Nephron (organoid): ENCODE data around the gene PRSS50.

Experiments
- H3K27ac Mint-ChIP-seq, 3 experiments: 2 replicates each; pipeline ENCODE4 v1.8.0; 2020; ENCODE audit warnings: mixed read lengths in 3 of 3, mild to moderate bottlenecking in 2 of 3, moderate library complexity in 1 of 3
- H3K27me3 Mint-ChIP-seq: 2 replicates; pipeline ENCODE4 v1.8.0; 2021; ENCODE audit warnings: low read depth, mild to moderate bottlenecking, moderate library complexity, mixed read lengths
- H3K36me3 Mint-ChIP-seq: 2 replicates; pipeline ENCODE4 v1.8.0; 2020; ENCODE audit warnings: low read depth, mixed read lengths
- H3K4me1 Mint-ChIP-seq: 2 replicates; pipeline ENCODE4 v1.8.0; 2020; ENCODE audit warnings: mixed read lengths
- H3K4me3 Mint-ChIP-seq, 3 experiments: 2 replicates each; pipeline ENCODE4 v1.8.0; 2020; ENCODE audit warnings: mild to moderate bottlenecking in 3 of 3, mixed read lengths in 3 of 3, moderate library complexity in 2 of 3
- H3K9me3 Mint-ChIP-seq: 2 replicates; pipeline ENCODE4 v1.8.0; 2020; ENCODE audit warnings: mixed read lengths
- TF ChIP-seq, protein P1 (sequence below), 3 experiments: fragments of 200-600 bp; sonication (generic); IDR thresholded peaks; one replicate each; pipeline ENCODE4 v1.5.0; 2021; ENCODE audit warnings: antibody characterized with exemption in 3 of 3; ENCODE audit not compliant: unreplicated experiment in 3 of 3

The PRSS50 gene

DNA sequence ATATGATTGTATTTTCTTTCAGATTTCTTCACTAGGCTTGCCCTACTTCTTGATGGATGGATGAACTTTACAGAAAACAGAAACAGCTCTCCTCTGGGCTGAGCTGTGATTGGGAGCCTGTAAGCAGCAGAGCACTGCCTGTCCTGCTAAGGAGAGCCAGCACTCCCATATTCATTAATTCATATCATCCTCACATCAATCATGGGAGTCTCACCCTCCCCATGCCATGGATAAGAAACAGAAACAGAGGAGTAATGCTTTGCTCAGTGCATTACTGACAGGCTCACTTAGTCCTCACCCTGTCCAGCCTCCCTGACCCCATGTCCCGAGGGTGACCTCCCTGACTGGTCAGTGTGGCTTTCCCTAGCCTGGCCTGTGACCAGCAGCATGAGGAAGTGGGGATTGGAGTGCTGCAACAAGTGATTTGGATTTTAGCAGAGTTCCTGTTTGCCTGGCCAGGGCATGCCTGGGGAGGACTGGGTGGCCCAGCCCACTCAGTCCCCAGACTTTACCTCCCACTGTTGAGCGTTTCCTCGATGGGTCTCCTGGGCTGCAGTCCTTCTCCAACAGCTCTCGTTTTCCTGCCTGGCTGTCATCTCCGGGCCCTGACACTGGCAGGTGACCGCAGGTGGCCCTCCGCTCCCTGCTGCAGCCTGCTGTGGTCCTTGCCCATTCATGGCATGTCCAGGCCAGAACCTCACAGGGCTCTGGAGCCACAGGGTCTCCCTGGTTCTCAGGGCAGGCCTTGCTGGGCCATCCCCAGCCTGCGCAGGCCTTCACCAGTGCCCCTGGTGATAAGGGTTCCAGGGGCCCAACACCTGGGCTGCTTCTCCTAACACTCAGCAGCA lies 17.8 kb downstream of the PRSS50 start:
- no peaks in the 10 kb centered on the region for H3K36me3 Mint-ChIP-seq
- peaks cover 34% of the 10 kb centered on the region for H3K27me3 Mint-ChIP-seq
- peak overlapping the region in 1 of 3 experiments; percentile 45 for H3K4me3 Mint-ChIP-seq
- peaks cover 25% of the 10 kb centered on the region for H3K4me1 Mint-ChIP-seq
- no peaks in the 10 kb centered on the region for H3K9me3 Mint-ChIP-seq
- H3K27ac Mint-ChIP-seq, result peak overlapping the region; percentile 42 to 82 (median 53)
- TF ChIP-seq, protein P1, sequence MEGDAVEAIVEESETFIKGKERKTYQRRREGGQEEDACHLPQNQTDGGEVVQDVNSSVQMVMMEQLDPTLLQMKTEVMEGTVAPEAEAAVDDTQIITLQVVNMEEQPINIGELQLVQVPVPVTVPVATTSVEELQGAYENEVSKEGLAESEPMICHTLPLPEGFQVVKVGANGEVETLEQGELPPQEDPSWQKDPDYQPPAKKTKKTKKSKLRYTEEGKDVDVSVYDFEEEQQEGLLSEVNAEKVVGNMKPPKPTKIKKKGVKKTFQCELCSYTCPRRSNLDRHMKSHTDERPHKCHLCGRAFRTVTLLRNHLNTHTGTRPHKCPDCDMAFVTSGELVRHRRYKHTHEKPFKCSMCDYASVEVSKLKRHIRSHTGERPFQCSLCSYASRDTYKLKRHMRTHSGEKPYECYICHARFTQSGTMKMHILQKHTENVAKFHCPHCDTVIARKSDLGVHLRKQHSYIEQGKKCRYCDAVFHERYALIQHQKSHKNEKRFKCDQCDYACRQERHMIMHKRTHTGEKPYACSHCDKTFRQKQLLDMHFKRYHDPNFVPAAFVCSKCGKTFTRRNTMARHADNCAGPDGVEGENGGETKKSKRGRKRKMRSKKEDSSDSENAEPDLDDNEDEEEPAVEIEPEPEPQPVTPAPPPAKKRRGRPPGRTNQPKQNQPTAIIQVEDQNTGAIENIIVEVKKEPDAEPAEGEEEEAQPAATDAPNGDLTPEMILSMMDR (IDR thresholded peaks at IDR 0.05; ENCODE audit: unreplicated experiment in 3 of 3), result no peak

DNA sequence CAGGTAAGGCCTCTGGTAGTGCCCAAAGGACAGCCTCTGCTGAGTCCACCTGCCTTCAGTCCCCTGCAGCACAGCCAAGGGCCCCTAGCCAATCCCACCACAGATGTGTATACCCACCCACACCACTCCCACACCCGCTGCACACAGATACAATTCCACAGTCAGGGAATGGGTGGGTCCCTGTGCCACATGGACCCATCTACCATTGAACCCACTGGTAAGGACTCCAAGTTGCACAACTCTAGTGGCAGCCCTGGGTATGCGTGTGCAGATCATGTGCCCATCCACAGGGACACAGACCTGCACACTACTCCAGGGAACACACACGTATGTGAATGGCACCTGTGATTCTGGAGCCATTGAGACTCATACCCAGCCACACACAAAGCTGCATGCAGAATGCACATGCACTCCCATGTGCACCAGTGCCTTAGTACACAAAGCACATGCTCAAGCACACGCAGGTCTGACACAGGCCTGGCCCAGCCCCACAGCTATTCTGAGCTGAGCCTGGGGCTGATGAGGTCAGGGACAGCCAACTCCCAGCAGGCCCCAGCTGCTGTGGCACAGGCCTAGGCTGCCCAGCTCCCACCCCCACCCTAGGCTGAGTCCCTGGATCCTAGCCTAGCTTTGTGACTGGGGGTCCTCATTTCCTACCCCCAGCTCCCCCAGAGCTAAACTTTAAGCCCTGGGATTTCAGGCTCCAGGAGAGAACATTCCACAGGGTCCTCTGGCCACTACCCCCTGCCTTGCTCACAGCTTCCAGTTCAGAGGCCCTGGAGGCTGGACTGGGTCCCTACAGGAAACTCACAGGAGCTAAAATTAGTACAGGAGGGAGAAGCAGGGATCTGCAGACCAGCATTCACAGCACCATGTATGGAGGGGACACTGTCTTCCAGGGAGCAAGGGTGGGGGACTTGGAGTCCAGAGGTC lies 21.4 kb downstream of the PRSS50 start:
- Mint-ChIP-seq H3K27ac (peak overlapping the region in 2 of 3 experiments; percentile 15 to 25), H3K4me1 (peaks cover 21% of the 10 kb centered on the region), H3K36me3 (no peaks in the 10 kb centered on the region), H3K4me3 (peak overlapping the region in 2 of 3 experiments; percentile 27 to 52), H3K9me3 (no peaks in the 10 kb centered on the region), H3K27me3 (peaks cover 29% of the 10 kb centered on the region)
- TF ChIP-seq, protein P1 (IDR thresholded peaks at IDR 0.05; ENCODE audit: unreplicated experiment in 3 of 3), result no peak

DNA sequence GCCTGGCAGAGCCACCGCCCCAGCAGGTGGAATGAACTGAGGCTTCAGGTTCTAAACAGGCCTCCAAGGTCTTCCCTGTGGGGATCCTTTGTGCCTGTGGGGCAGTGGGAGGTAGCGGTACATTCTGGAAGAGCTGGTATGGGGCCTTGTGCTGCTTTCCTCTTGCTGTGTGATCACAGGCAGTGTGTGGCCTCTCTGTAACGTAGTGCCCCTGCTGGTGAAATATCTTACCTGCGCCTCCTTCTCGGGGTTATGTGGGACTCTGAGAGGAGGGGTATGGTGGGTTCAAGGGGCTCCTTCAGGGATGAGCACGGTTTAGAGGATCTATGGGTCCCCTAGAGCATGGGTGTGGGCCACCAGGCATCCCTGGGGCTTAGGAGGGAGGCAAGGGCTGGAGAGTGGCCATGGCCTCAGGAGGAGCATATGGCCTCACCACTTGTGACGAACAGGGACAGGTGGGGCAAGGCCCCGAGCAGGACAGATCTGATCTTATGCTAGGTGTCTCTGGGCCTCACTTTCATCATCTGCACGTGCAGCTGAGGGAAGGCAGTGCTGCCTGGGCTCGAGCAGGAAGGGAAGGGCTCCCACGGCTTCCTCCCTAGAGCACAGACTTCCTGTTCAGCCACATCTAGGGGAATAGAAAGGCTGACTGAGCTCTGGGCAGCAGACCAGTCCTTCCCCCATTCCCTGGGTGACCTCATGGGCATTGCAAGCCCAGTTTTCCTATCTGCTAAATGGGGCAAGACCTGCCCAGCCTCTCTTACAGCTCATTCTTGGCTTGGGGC lies 22.3 kb downstream of the PRSS50 start:
- peaks cover 21% of the 10 kb centered on the region for H3K4me1 Mint-ChIP-seq
- peaks cover 30% of the 10 kb centered on the region for H3K27me3 Mint-ChIP-seq
- no peaks in the 10 kb centered on the region for H3K9me3 Mint-ChIP-seq
- TF ChIP-seq, protein P1 (IDR thresholded peaks at IDR 0.05; ENCODE audit: unreplicated experiment in 3 of 3), result peak in 1 of 3 experiments; percentile 36
- H3K4me3 Mint-ChIP-seq, result peak overlapping the region; percentile 27 to 54 (median 52)
- H3K36me3 Mint-ChIP-seq, result no peaks in the 10 kb centered on the region
- peak overlapping the region in 2 of 3 experiments; percentile 15 to 25 for H3K27ac Mint-ChIP-seq

DNA sequence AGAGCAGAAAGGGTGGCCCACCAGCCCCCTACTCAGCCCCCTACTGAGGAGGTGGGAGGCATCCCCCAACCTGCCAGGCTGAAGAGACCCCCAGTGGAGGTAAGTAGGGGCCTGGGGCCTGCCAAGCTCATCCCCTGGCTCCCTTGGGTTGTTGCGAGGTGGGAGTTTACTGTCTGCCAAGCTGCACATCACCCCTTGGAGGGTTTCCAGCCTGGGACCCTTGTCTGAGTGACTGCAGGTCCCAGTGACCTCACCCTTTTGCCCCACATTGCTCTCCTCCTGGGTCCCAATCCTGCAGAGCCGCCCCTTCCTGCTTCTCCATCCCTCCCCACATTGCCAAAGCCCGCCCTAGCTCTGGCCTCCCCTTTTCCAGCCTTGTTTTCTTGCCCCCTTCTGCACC lies 23.1 kb downstream of the PRSS50 start:
- TF ChIP-seq, protein P1 (IDR thresholded peaks at IDR 0.05; ENCODE audit: unreplicated experiment in 3 of 3), result no peak
- Mint-ChIP-seq H3K4me3 (peak overlapping the region in 1 of 3 experiments; percentile 54), H3K36me3 (no peaks in the 10 kb centered on the region), H3K27me3 (peaks cover 36% of the 10 kb centered on the region), H3K27ac (no peak overlapping the region), H3K4me1 (peaks cover 19% of the 10 kb centered on the region), H3K9me3 (no peaks in the 10 kb centered on the region)

DNA sequence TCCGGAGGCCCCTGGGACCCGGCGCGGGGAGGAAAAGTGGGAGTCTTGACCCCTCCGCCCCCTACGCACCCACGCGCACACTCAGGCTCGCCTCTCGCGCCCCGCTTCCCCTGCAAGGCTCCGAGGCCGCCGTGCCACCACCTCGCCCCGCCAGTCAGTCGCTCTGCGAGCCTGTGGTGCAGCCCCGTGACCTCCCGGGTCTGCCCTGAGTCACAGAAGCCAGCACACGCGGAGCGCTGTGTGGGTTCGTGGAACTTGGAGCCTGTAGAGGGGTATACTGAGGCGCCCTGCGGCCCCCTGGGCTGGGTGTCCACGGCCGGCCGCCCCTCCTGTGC lies 23.8 kb downstream of the PRSS50 start:
- H3K4me1 Mint-ChIP-seq, result peaks cover 16% of the 10 kb centered on the region

More for the DNA sequence above, 23.8 kb downstream of the PRSS50 start:
- H3K9me3 Mint-ChIP-seq, result no peaks in the 10 kb centered on the region
- H3K36me3 Mint-ChIP-seq, result no peaks in the 10 kb centered on the region
- H3K4me3 Mint-ChIP-seq, result peak overlapping the region in 1 of 3 experiments; percentile 49
- H3K27me3 Mint-ChIP-seq, result peaks cover 37% of the 10 kb centered on the region
- TF ChIP-seq, protein P1 (IDR thresholded peaks at IDR 0.05; ENCODE audit: unreplicated experiment in 3 of 3), result no peak
- no peak overlapping the region for H3K27ac Mint-ChIP-seq
